Measurements from ENCODE around the gene ABCG8.

The ABCG8 gene

GRCh38 chr2:43810452-43810851 is 28.3 kb upstream of the ABCG8 start:
- no peak for TF ChIP-seq CTCF (IDR thresholded peaks at IDR 0.05)
- no peak overlapping the region for H3K27ac Mint-ChIP-seq

GRCh38 chr2:43810888-43811287 is 27.9 kb upstream of the ABCG8 start:
- no peaks in the 10 kb centered on the region for H3K27me3 Mint-ChIP-seq (ENCODE audit: low read depth, poor library complexity)
- H3K36me3 Mint-ChIP-seq (ENCODE audit: low read depth): peaks cover 21% of the 10 kb centered on the region
- peaks cover 4% of the 10 kb centered on the region for H3K9me3 Mint-ChIP-seq
- no peaks in the 10 kb centered on the region for H3K4me1 Mint-ChIP-seq
- H3K4me3 Mint-ChIP-seq: no peak overlapping the region
- DNase-seq: no peak
- no peak overlapping the region for H3K27ac Mint-ChIP-seq
- no peak for TF ChIP-seq CTCF (IDR thresholded peaks at IDR 0.05)

More at GRCh38 chr2:43810452-43810851, 28.3 kb upstream of the ABCG8 start:
- H3K9me3 Mint-ChIP-seq: peaks cover 2% of the 10 kb centered on the region
- H3K27me3 Mint-ChIP-seq (ENCODE audit: low read depth, poor library complexity): no peaks in the 10 kb centered on the region
- H3K4me3 Mint-ChIP-seq: no peak overlapping the region
- DNase-seq: no peak
- peaks cover 21% of the 10 kb centered on the region for H3K36me3 Mint-ChIP-seq (ENCODE audit: low read depth)
- no peaks in the 10 kb centered on the region for H3K4me1 Mint-ChIP-seq

GRCh38 chr2:43812006-43812405 is 26.8 kb upstream of the ABCG8 start:
- peaks cover 4% of the 10 kb centered on the region for H3K9me3 Mint-ChIP-seq

GRCh38 chr2:43812947-43813346 is 25.8 kb upstream of the ABCG8 start:
- Mint-ChIP-seq H3K4me1 (no peaks in the 10 kb centered on the region), H3K27me3 (ENCODE audit: low read depth, poor library complexity) (peaks cover 4% of the 10 kb centered on the region), H3K4me3 (no peak overlapping the region), H3K9me3 (peaks cover 4% of the 10 kb centered on the region), H3K27ac (no peak overlapping the region), H3K36me3 (ENCODE audit: low read depth) (peaks cover 12% of the 10 kb centered on the region)
- no peak for TF ChIP-seq CTCF (IDR thresholded peaks at IDR 0.05)
- no peak for DNase-seq

More at GRCh38 chr2:43812006-43812405, 26.8 kb upstream of the ABCG8 start:
- TF ChIP-seq CTCF (IDR thresholded peaks at IDR 0.05): no peak
- H3K36me3 Mint-ChIP-seq (ENCODE audit: low read depth): peaks cover 15% of the 10 kb centered on the region
- H3K27me3 Mint-ChIP-seq (ENCODE audit: low read depth, poor library complexity): no peaks in the 10 kb centered on the region
- no peak overlapping the region for H3K27ac Mint-ChIP-seq
- DNase-seq: no peak
- H3K4me1 Mint-ChIP-seq: no peaks in the 10 kb centered on the region
- no peak overlapping the region for H3K4me3 Mint-ChIP-seq

GRCh38 chr2:43814711-43815110 is 24.1 kb upstream of the ABCG8 start:
- Mint-ChIP-seq H3K4me3 (no peak overlapping the region), H3K4me1 (no peaks in the 10 kb centered on the region), H3K27me3 (ENCODE audit: low read depth, poor library complexity) (peaks cover 4% of the 10 kb centered on the region), H3K27ac (no peak overlapping the region), H3K9me3 (peaks cover 4% of the 10 kb centered on the region), H3K36me3 (ENCODE audit: low read depth) (peaks cover 12% of the 10 kb centered on the region)
- DNase-seq: no peak
- TF ChIP-seq CTCF (IDR thresholded peaks at IDR 0.05): no peak

- H3K27ac Mint-ChIP-seq: no peak overlapping the region
- peaks cover 16% of the 10 kb centered on the region for H3K27me3 Mint-ChIP-seq (ENCODE audit: low read depth, poor library complexity)
- no peak for TF ChIP-seq CTCF (IDR thresholded peaks at IDR 0.05)
- DNase-seq: no peak
- no peaks in the 10 kb centered on the region for H3K4me1 Mint-ChIP-seq
- H3K36me3 Mint-ChIP-seq (ENCODE audit: low read depth): peaks cover 5% of the 10 kb centered on the region
- peaks cover 4% of the 10 kb centered on the region for H3K9me3 Mint-ChIP-seq
- H3K4me3 Mint-ChIP-seq: no peak overlapping the region
Measured at GRCh38 chr2:43818761-43819160, 20.0 kb upstream of the ABCG8 start.

All from nephron progenitor cell (in vitro differentiated cells).